ENCODE measurements around the gene RAB11A. TPM values are rescaled to one million over a fixed set of nuclear protein-coding genes. Genes with fewer than 3 reads are reported as not detected.

Gene RAB11A
- total RNA-seq, 1 experiment from 2014 or later: 232 TPM

DNA sequence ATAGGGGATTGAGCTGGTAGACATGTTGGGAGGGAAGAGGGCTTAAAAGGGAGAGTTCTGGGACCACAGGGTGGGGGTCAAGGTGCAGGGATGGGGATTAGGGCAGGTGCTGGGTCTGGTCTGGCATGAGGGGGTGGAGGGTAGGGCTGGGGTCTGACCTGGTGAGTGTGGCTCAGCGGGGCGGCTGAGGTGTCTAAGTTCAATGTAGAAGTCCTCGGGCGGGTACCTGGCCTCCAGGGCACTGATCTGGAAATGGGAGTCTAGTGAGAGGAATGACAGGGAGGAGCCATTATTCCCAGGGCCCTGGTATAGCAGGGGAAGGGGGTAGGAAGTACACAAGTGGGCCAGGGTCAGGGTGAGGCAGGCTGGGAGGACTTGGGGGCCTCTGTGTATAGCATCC lies 39.6 kb downstream of the RAB11A start:
- intact Hi-C loops (cut with micrococcal nuclease; ENCODE audit: unreplicated experiment): no loop called here
- CTCF ChIA-PET: no interaction called here
- H3K27me3 Mint-ChIP-seq (ENCODE audit: insufficient read depth, unreplicated experiment): no peaks in the 10 kb centered on the region
- H3K27ac Mint-ChIP-seq (ENCODE audit: unreplicated experiment): peak overlapping the region; percentile 69
- no peak for TF ChIP-seq CTCF (IDR thresholded peaks at IDR 0.05; ENCODE audit: insufficient read depth in 1 of 2, low read depth in 1 of 2, low read length in 1 of 2, severe bottlenecking in 1 of 2, unreplicated experiment in 1 of 2)
- H3K4me3 Mint-ChIP-seq (ENCODE audit: unreplicated experiment): no peak overlapping the region
- Histone ChIP-seq H3K4me1 (peaks cover 47% of the 10 kb centered on the region), H3K4me3 (ENCODE audit: low read depth, low read length) (no peak overlapping the region), H3K36me3 (ENCODE audit: control insufficient read depth, insufficient read depth, low read length) (peaks cover 3% of the 10 kb centered on the region), H3K9me3 (no peaks in the 10 kb centered on the region), H3K27me3 (replicated peaks; ENCODE audit: control insufficient read depth, insufficient read depth, low read length) (no peaks in the 10 kb centered on the region)
- H3K36me3 Mint-ChIP-seq (ENCODE audit: insufficient read depth, unreplicated experiment): peaks cover 28% of the 10 kb centered on the region
- no peak for DNase-seq
- no TSS peak for BruUV-seq (replicated peaks)
- peaks cover 19% of the 10 kb centered on the region for H3K4me1 Mint-ChIP-seq (ENCODE audit: low read depth, unreplicated experiment)
- no peaks in the 10 kb centered on the region for H3K9me3 Mint-ChIP-seq (ENCODE audit: unreplicated experiment)
- POLR2A ChIA-PET: no interaction called here

DNA sequence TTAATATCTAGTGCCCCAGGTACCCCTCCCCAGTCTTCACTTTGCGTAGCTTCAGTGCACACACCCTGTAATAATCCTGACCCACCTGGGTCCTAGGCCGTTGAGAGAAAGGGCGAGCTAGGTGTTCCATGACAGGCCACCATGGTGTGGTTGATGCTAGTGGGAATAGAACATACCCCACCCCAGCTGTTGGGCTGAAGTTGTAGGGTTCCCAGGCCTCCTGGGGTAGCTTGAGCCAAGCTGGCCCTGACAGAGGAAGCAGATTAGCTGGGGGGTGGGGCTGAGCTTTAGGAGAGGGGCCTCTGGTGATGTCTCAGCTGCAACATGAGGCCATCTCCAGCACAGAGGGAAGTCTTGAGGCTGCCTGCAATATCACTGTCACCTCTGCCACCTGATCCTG lies 40.5 kb downstream of the RAB11A start:
- CTCF ChIA-PET: interaction anchor here (1.5 kb wide), 1 partner anchor 47 kb away, joined by 3 read pairs; no protein-coding TSS in a partner anchor

DNA sequence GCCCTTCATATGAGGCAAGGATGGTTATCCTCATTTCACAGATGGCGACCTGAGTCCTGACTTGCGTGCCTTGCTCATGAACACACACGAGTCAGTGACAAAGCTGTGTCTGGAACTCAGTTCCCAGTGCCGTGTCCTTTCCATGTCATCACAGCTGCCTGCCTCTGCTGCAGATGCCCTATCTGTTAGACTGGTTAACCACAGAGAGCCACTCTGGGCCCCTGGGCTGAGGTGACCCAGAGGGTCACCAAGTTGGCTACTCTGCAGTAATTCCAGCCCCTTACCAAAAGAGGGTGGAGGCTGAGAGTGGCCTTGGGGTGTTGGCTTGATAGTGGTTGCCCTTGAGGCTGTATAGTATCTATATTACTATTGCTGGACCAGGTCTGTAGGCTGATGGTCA lies 41.0 kb downstream of the RAB11A start:
- Histone ChIP-seq H3K9me3 (no peaks in the 10 kb centered on the region), H3K36me3 (ENCODE audit: control insufficient read depth, insufficient read depth, low read length) (peaks cover 2% of the 10 kb centered on the region), H3K4me3 (ENCODE audit: low read depth, low read length) (no peak overlapping the region), H3K4me1 (peaks cover 32% of the 10 kb centered on the region), H3K27me3 (replicated peaks; ENCODE audit: control insufficient read depth, insufficient read depth, low read length) (no peaks in the 10 kb centered on the region)
- peaks cover 26% of the 10 kb centered on the region for H3K36me3 Mint-ChIP-seq (ENCODE audit: insufficient read depth, unreplicated experiment)
- no peaks in the 10 kb centered on the region for H3K9me3 Mint-ChIP-seq (ENCODE audit: unreplicated experiment)
- TF ChIP-seq CTCF (IDR thresholded peaks at IDR 0.05; ENCODE audit: insufficient read depth in 1 of 2, low read depth in 1 of 2, low read length in 1 of 2, severe bottlenecking in 1 of 2, unreplicated experiment in 1 of 2): no peak
- BruUV-seq (replicated peaks): no TSS peak
- intact Hi-C loops (cut with micrococcal nuclease; ENCODE audit: unreplicated experiment): no loop called here
- H3K27ac Mint-ChIP-seq (ENCODE audit: unreplicated experiment): no peak overlapping the region
- no peak overlapping the region for H3K4me3 Mint-ChIP-seq (ENCODE audit: unreplicated experiment)
- ChIA-PET POLR2A (no interaction called here), CTCF (interaction anchor here (1.5 kb wide), 1 partner anchor 48 kb away, joined by 3 read pairs; no protein-coding TSS in a partner anchor)
- DNase-seq: no peak
- H3K4me1 Mint-ChIP-seq (ENCODE audit: low read depth, unreplicated experiment): peaks cover 17% of the 10 kb centered on the region
- H3K27me3 Mint-ChIP-seq (ENCODE audit: insufficient read depth, unreplicated experiment): no peaks in the 10 kb centered on the region

More for the DNA sequence above, 40.5 kb downstream of the RAB11A start:
- Mint-ChIP-seq H3K9me3 (ENCODE audit: unreplicated experiment) (no peaks in the 10 kb centered on the region), H3K4me3 (ENCODE audit: unreplicated experiment) (no peak overlapping the region), H3K36me3 (ENCODE audit: insufficient read depth, unreplicated experiment) (peaks cover 26% of the 10 kb centered on the region), H3K27me3 (ENCODE audit: insufficient read depth, unreplicated experiment) (no peaks in the 10 kb centered on the region), H3K4me1 (ENCODE audit: low read depth, unreplicated experiment) (peaks cover 17% of the 10 kb centered on the region), H3K27ac (ENCODE audit: unreplicated experiment) (no peak overlapping the region)
- TF ChIP-seq CTCF (IDR thresholded peaks at IDR 0.05; ENCODE audit: insufficient read depth in 1 of 2, low read depth in 1 of 2, low read length in 1 of 2, severe bottlenecking in 1 of 2, unreplicated experiment in 1 of 2): no peak
- peaks cover 3% of the 10 kb centered on the region for H3K36me3 ChIP-seq (ENCODE audit: control insufficient read depth, insufficient read depth, low read length)
- no peak for DNase-seq
- intact Hi-C loops (cut with micrococcal nuclease; ENCODE audit: unreplicated experiment): no loop called here
- no TSS peak for BruUV-seq (replicated peaks)
- POLR2A ChIA-PET: no interaction called here
- H3K4me1 ChIP-seq: peaks cover 37% of the 10 kb centered on the region
- no peaks in the 10 kb centered on the region for H3K9me3 ChIP-seq
- no peaks in the 10 kb centered on the region for H3K27me3 ChIP-seq (replicated peaks; ENCODE audit: control insufficient read depth, insufficient read depth, low read length)
- no peak overlapping the region for H3K4me3 ChIP-seq (ENCODE audit: low read depth, low read length)
